ENCODE data around the gene FLACC1.

Gene FLACC1

GRCh38 chr2:201262718-201263117, 94.4 kb downstream of the FLACC1 start:
- Histone ChIP-seq H3K9me3 (ENCODE audit: control insufficient read depth, insufficient read depth, low read depth, low read length) (no peaks in the 10 kb centered on the region), H3K4me3 (ENCODE audit: low read depth, low read length) (no peak overlapping the region), H3K9ac (ENCODE audit: low read length) (no peak overlapping the region), H3K4me1 (ENCODE audit: control insufficient read depth, insufficient read depth, low read length) (peaks cover 25% of the 10 kb centered on the region), H3K27me3 (ENCODE audit: control insufficient read depth, insufficient read depth, low read length) (no peaks in the 10 kb centered on the region), H3K36me3 (ENCODE audit: control insufficient read depth, insufficient read depth, low read length) (no peaks in the 10 kb centered on the region), H3K27ac (ENCODE audit: low read depth, low read length) (no peak overlapping the region)

- Histone ChIP-seq H3K4me3 (ENCODE audit: low read depth, low read length) (no peak overlapping the region), H3K9ac (ENCODE audit: low read length) (no peak overlapping the region), H3K27ac (ENCODE audit: low read depth, low read length) (no peak overlapping the region), H3K36me3 (ENCODE audit: control insufficient read depth, insufficient read depth, low read length) (no peaks in the 10 kb centered on the region), H3K27me3 (ENCODE audit: control insufficient read depth, insufficient read depth, low read length) (no peaks in the 10 kb centered on the region), H3K4me1 (ENCODE audit: control insufficient read depth, insufficient read depth, low read length) (peaks cover 30% of the 10 kb centered on the region), H3K9me3 (ENCODE audit: control insufficient read depth, insufficient read depth, low read depth, low read length) (no peaks in the 10 kb centered on the region)
These were observed 95.2 kb downstream of the FLACC1 start for GRCh38 chr2:201261906-201262305.

- Histone ChIP-seq H3K4me1 (ENCODE audit: control insufficient read depth, insufficient read depth, low read length) (peaks cover 30% of the 10 kb centered on the region), H3K36me3 (ENCODE audit: control insufficient read depth, insufficient read depth, low read length) (no peaks in the 10 kb centered on the region), H3K4me3 (ENCODE audit: low read depth, low read length) (no peak overlapping the region), H3K9ac (ENCODE audit: low read length) (no peak overlapping the region), H3K9me3 (ENCODE audit: control insufficient read depth, insufficient read depth, low read depth, low read length) (no peaks in the 10 kb centered on the region), H3K27me3 (ENCODE audit: control insufficient read depth, insufficient read depth, low read length) (no peaks in the 10 kb centered on the region), H3K27ac (ENCODE audit: low read depth, low read length) (no peak overlapping the region)
These were observed 95.7 kb downstream of the FLACC1 start for GRCh38 chr2:201261471-201261870.

- Histone ChIP-seq H3K27me3 (ENCODE audit: control insufficient read depth, insufficient read depth, low read length) (no peaks in the 10 kb centered on the region), H3K27ac (ENCODE audit: low read depth, low read length) (no peak within 1 kb of the TSS), H3K4me3 (ENCODE audit: low read depth, low read length) (no peak within 1 kb of the TSS), H3K4me1 (ENCODE audit: control insufficient read depth, insufficient read depth, low read length) (peaks cover 30% of the 10 kb centered on the region), H3K9me3 (ENCODE audit: control insufficient read depth, insufficient read depth, low read depth, low read length) (no peaks in the 10 kb centered on the region), H3K36me3 (ENCODE audit: control insufficient read depth, insufficient read depth, low read length) (no peaks in the 10 kb centered on the region), H3K9ac (ENCODE audit: low read length) (no peak within 1 kb of the TSS)
These were observed 96.8 kb downstream of the FLACC1 start, which contains the start of gene CASP8 for GRCh38 chr2:201260302-201260800. Gene CASP8, plus strand, starts transcription at chr2:201260536. Its CDS starts 5,951 bp downstream, at chr2:201266487.

GRCh38 chr2:201258666-201259615, 98.2 kb downstream of the FLACC1 start:
- Histone ChIP-seq H3K9ac (ENCODE audit: low read length) (peak overlapping the region; percentile 78), H3K4me1 (ENCODE audit: control insufficient read depth, insufficient read depth, low read length) (peaks cover 40% of the 10 kb centered on the region), H3K9me3 (ENCODE audit: control insufficient read depth, insufficient read depth, low read depth, low read length) (no peaks in the 10 kb centered on the region), H3K4me3 (ENCODE audit: low read depth, low read length) (peak overlapping the region; percentile 47), H3K27me3 (ENCODE audit: control insufficient read depth, insufficient read depth, low read length) (no peaks in the 10 kb centered on the region), H3K27ac (ENCODE audit: low read depth, low read length) (peak overlapping the region; percentile 77; the same call in 1 of the 2 replicates), H3K36me3 (ENCODE audit: control insufficient read depth, insufficient read depth, low read length) (no peaks in the 10 kb centered on the region)

GRCh38 chr2:201257956-201258665, 99.0 kb downstream of the FLACC1 start:
- Histone ChIP-seq H3K36me3 (ENCODE audit: control insufficient read depth, insufficient read depth, low read length) (no peaks in the 10 kb centered on the region), H3K27ac (ENCODE audit: low read depth, low read length) (peak overlapping the region; percentile 77; the same call in 1 of the 2 replicates), H3K9me3 (ENCODE audit: control insufficient read depth, insufficient read depth, low read depth, low read length) (no peaks in the 10 kb centered on the region), H3K4me3 (ENCODE audit: low read depth, low read length) (peak overlapping the region; percentile 47), H3K4me1 (ENCODE audit: control insufficient read depth, insufficient read depth, low read length) (peaks cover 40% of the 10 kb centered on the region), H3K27me3 (ENCODE audit: control insufficient read depth, insufficient read depth, low read length) (no peaks in the 10 kb centered on the region), H3K9ac (ENCODE audit: low read length) (peak overlapping the region; percentile 78)

- Histone ChIP-seq H3K36me3 (ENCODE audit: control insufficient read depth, insufficient read depth, low read length) (no peaks in the 10 kb centered on the region), H3K27me3 (ENCODE audit: control insufficient read depth, insufficient read depth, low read length) (no peaks in the 10 kb centered on the region), H3K9me3 (ENCODE audit: control insufficient read depth, insufficient read depth, low read depth, low read length) (no peaks in the 10 kb centered on the region), H3K27ac (ENCODE audit: low read depth, low read length) (peak overlapping the region; percentile 77; the same call in 1 of the 2 replicates), H3K9ac (ENCODE audit: low read length) (peak overlapping the region; percentile 78), H3K4me1 (ENCODE audit: control insufficient read depth, insufficient read depth, low read length) (peaks cover 40% of the 10 kb centered on the region), H3K4me3 (ENCODE audit: low read depth, low read length) (peak overlapping the region; percentile 47; the same call in 1 of the 2 replicates)
These were observed 99.7 kb downstream of the FLACC1 start for GRCh38 chr2:201257381-201257955.

- Histone ChIP-seq H3K27me3 (ENCODE audit: control insufficient read depth, insufficient read depth, low read length) (no peaks in the 10 kb centered on the region), H3K27ac (ENCODE audit: low read depth, low read length) (no peak overlapping the region), H3K4me1 (ENCODE audit: control insufficient read depth, insufficient read depth, low read length) (peaks cover 40% of the 10 kb centered on the region), H3K9me3 (ENCODE audit: control insufficient read depth, insufficient read depth, low read depth, low read length) (no peaks in the 10 kb centered on the region), H3K36me3 (ENCODE audit: control insufficient read depth, insufficient read depth, low read length) (no peaks in the 10 kb centered on the region), H3K4me3 (ENCODE audit: low read depth, low read length) (no peak overlapping the region), H3K9ac (ENCODE audit: low read length) (no peak overlapping the region)
These were observed 101.1 kb downstream of the FLACC1 start for GRCh38 chr2:201256082-201256481.

GRCh38 chr2:201255408-201256033, 101.6 kb downstream of the FLACC1 start:
- H3K4me3 ChIP-seq (ENCODE audit: low read depth, low read length) = no peak overlapping the region
- H3K9me3 ChIP-seq (ENCODE audit: control insufficient read depth, insufficient read depth, low read depth, low read length) = 0 out of 2 replicates have a peak, but pooled peaks cover under 1% of the 10 kb centered on the region
- no peak overlapping the region for H3K27ac ChIP-seq (ENCODE audit: low read depth, low read length)
- H3K36me3 ChIP-seq (ENCODE audit: control insufficient read depth, insufficient read depth, low read length) = no peaks in the 10 kb centered on the region
- H3K27me3 ChIP-seq (ENCODE audit: control insufficient read depth, insufficient read depth, low read length) = no peaks in the 10 kb centered on the region
- no peak overlapping the region for H3K9ac ChIP-seq (ENCODE audit: low read length)
- peaks cover 39% of the 10 kb centered on the region for H3K4me1 ChIP-seq (ENCODE audit: control insufficient read depth, insufficient read depth, low read length)

- peaks cover 30% of the 10 kb centered on the region for H3K4me1 ChIP-seq (ENCODE audit: control insufficient read depth, insufficient read depth, low read length)
- H3K9ac ChIP-seq (ENCODE audit: low read length) = no peak overlapping the region
- H3K4me3 ChIP-seq (ENCODE audit: low read depth, low read length) = no peak overlapping the region
- H3K36me3 ChIP-seq (ENCODE audit: control insufficient read depth, insufficient read depth, low read length) = no peaks in the 10 kb centered on the region
- H3K27ac ChIP-seq (ENCODE audit: low read depth, low read length) = peak overlapping the region; percentile 4; the same call in 1 of the 2 replicates
- no peaks in the 10 kb centered on the region for H3K27me3 ChIP-seq (ENCODE audit: control insufficient read depth, insufficient read depth, low read length)
- peaks cover 7% of the 10 kb centered on the region; the same call in 1 of the 2 replicates for H3K9me3 ChIP-seq (ENCODE audit: control insufficient read depth, insufficient read depth, low read depth, low read length)
These were observed 102.9 kb downstream of the FLACC1 start for GRCh38 chr2:201254081-201254730.
